GM19438 (cell line): ENCODE results near the gene PIEZO2.

ENCODE experiments used
- ATAC-seq: cut with Tn5 transposase; IDR thresholded peaks from one replicate; pipeline ENCODE4 v1.9.1; 2021; ENCODE audit warnings: low read depth; ENCODE audit not compliant: unreplicated experiment

The PIEZO2 gene

DNA sequence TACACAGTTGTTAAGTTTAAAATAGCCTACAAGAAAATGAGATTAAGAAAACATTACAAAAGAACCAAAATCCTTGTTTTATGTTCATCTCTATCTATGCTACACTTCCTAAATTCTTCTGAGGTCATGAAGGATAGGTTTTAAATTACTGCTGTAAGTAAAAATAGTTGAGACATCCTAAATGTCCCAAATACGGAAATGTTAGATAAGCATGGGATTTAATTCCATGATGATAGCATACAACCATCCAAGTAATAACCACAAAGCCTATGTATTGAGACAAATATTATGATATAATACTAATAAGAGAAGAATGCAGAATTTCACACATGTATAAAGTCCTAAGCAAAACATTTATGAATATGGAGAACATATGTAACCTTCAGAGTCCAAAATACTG is 34.1 kb downstream of the PIEZO2 start:
- no peak for ATAC-seq

DNA sequence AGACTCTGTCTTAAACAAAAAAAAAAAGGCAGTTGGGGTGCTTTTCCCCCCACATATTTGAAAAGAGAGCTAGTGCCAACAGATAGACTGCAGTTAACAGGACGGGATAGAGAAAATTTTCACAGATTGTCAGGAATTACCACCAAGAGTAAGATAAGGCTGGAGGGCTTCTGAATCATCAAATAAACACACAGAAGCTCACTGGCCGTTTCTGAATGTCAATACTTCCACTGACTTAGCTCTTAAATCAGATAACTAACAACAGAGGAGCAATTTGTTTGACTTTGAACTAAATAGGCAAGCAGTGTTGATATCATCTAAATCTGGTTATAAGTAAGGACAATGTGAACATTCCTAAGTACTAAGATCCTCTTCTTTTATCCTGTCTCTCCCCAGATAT is 34.7 kb downstream of the PIEZO2 start:
- ATAC-seq, result no peak

DNA sequence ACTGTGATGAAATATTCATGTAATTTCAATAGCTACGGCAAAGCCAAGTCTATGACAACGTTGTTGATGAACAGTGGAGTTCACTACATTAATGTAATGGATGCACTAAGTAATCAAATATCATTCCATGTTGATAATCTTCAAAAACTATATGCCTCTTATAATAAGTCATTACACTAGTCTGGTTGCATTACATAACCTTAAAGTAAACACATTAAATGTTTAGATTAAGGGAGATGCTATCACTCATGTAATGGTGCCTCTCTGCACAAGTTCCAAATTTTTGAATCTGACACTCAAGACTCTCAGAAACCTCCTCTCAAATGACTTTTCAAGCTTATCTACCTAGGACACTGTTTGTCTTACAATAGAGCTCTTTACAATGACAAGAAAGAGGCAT is 35.4 kb downstream of the PIEZO2 start:
- ATAC-seq, result no peak

DNA sequence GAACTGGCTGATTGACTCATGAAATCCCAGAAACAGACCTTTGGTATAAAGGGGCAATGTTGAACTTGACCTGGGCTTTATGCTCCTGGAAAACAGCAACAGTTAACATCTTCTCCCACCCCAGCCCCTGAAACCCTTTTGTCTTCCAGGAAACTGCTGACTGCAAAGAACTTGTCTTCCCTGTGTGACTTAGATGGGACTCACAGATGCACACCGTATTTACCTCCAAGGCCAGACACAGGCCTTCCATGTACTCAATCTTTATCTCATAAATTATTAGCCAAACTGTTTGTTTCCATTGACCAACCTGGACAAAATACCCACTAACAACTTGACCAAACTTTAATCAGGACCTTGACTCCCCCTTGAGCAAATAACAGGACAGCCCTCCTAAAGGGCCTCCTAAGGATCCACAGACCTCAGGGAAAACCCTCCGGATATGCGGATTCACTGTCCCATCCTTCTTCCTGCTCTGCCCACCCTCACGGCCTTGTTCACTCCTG is 36.3 kb downstream of the PIEZO2 start:
- no peak for ATAC-seq

DNA sequence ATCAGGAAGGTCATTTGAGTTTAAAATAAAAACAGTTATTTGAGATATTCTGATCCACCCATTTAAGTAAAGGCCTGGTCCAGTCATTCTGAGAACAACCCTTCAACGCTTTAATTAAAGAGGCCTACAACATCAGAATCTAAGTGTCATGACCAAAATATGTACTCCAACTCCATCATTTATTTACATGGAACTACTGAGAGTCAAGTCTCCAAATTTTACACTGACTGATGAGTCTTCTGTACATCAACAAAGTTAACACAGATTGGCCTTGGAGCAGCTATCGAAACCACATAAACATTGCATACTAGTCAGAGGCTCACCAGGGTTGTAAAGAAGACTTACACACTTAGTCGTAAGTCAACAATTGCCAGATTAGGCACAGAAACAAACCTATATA is 37.1 kb downstream of the PIEZO2 start:
- no peak for ATAC-seq

DNA sequence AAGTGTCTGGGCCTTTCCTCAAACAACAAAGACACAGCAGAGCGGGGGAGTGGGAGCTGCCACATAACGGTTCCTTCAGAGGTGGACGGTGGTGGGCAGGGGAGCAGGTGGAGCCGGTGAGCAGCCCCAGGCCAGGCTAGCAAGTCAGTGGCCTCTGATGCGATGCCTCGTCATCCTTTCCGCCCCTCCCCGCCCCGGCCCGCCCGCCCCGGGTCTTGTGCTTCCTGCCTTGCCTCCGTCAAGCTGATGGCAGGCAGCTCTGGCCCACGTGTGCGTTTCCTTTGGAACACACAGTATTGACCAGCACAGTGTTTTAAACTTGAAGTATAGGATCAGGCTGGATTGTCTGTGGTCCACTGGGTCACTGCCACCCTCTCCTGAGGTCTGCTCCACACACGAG is 38.9 kb downstream of the PIEZO2 start:
- no peak for ATAC-seq

DNA sequence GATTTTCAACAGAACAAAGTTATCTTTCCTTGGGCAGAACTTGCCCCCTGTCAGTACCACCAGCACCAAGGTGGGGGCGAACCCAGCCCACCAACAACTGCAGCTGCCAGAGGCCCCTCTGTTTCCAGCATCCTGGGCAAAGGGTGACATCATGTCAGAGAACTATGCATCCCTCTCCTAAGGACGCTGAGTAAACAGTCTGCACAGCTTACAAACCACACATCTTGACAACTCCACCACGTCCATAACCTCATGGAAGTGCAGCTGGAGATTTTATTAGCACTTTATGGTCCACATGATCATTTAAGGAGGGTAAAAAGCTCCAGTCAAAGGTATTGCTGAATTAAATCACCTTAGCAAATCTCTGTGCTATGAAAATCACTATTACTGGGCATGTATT is 40.4 kb downstream of the PIEZO2 start:
- ATAC-seq, result no peak

DNA sequence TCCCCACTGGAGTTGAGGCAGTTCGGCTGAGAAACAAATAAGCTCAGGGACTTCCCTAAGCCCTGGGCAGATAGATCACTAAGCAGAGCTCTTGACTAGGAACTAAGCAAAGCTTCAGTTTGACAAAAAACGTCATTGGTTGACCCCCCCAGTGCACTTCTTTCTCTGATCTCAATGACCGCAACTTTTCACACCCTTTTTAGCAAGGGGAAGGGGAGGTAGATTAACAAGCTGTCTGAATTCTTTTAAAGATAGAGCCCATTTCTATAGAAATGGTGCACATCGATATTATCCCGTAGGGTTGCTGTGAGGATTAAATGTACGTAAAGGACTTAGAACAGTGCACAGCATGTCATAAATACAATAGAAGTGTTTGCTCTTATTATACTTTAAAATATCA is 42.5 kb downstream of the PIEZO2 start:
- ATAC-seq, result no peak

DNA sequence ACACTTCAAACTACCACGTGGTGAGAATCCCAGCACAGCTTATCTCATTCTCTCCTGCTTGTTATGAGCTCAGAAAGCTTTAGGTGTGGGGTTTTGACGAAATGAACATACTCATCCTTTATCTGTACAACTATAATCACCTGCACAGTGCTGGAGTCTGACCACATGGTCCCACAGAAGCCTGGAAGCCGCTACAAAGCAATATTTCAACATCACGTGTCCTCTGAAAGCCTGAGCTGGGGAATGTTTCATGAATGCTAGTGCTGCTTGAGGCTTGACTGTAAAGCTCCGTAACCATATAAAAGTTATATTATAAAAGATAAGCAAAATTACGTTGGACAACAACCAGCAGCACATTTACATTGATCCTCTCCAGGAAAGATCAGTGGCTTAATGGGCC is 43.9 kb downstream of the PIEZO2 start:
- no peak for ATAC-seq

DNA sequence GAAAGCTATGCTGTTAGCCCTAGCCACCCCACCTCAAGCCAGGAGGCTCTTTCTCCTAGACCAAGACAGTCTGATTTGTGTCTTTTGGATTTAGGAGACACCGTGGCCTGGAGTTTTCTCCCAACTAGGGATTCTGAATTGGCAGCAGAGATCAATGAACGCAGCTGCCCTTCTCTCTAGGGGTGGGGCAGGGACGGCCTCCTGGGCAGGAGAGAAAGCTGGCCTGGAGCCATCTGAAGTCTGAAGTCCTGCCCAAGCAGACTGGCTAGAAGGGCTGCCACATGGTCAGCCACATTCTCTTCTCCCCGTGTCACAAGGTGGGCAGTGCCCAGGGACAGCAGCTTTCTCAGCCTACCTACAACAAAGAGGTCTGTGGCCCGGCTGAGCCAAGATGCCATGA is 45.1 kb downstream of the PIEZO2 start:
- ATAC-seq, result no peak

DNA sequence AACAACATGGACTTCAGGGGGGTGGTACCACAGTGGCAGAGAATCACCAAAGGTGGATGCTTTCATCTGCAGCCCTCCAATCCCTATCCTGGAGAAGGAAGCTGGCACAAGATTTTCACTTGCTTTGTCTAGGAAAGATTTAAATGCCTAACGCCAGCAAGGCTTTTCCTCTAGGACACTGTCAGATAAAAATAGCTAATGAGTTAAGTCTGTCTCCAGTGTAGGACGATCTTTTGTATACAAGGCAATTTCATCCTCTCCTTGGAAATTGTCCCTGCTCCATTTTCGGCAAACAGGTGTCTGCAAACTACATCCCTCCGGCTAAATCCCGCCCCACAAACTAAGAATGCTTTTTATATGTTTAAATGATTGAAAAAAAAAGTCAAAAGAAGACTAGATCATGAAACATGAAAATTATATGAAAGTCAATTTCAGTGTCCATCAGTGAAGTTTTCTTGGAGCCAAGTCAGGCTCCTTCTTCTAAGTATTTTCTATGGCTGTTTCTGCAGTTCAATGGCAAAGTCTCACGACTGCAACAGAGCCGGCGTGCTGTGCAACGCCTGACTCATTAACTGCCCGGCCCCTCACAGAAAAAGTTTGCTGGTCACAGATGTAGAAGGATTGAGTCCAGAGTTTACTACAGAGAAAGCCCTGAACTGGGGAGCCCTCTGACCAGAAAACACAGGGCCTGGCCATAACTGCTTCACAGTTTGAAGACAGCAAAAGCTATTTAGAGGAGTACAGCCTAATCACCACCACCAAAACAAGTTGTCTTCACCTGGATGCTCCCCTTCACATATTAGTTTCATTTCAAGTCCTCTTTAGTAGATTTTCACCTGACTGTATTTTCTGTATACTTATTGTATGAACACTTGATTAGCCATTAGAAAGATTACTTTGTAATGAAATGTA is 52.3 kb downstream of the PIEZO2 start:
- ATAC-seq, result no peak

DNA sequence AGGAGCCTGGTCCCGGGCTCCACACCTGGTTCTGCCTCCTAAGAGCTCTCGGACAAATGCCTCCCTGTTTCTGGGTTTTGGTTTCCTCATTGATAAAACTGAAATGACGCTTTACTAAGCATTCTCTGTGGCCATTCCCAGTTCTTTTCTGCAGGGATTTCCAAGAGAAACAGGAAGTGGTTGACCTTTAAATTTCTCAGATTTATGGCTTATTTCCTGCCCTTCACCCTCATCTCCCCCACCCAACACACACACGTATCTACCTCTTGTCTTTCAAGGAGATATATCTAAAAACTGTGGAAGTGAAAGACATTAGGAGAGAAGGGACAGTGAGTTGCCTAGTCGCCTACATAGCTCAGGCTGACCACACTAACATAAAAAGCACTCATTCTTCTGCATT is 53.0 kb downstream of the PIEZO2 start:
- ATAC-seq, result no peak

DNA sequence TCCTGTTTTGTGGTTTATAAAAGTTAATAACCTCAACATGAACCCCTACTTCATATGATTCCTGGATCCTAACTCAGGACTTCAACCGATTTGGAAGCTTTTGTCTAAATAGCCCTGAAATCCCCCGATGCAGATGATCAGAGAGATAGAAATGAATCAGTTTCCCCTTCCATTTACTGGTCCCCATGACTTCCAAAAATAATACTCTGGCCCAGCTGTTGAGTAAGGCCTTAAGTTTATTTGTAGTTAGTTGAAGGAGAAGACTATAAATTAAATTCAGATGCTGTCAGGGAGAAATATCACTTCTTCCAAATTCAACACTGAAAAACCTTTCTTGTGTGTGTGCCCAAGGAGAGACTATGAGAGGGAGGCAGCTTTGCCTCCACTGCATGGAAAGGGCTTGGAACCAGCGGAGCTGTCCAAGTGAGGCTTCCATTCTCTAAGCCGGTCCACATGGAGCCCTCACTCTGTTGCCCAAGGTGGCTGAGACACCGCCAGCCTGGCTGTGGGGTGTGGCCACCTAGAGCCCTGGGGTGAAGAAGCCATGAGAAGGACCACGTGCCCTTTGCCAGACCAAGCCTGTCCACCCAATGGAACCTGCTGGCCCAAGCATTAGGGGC is 53.6 kb downstream of the PIEZO2 start:
- ATAC-seq, result no peak

DNA sequence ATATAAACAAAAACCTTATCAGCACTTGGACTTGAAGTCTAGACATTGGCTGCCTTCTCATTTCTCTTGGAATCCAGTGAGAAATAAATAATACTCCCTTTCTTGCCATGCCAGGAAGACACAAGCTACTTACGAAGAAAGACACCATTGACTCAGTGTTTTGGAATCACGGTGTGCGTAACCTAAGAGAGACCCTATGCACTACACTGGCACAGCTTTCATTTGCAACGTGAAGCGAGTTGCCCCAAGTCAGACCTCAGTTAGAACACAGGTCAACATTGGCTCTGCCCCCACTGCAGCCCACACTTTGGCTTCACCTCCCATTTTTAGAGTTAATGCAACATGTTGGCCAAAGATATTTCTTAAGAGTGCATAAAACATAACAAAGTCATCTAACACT is 54.2 kb downstream of the PIEZO2 start:
- no peak for ATAC-seq

DNA sequence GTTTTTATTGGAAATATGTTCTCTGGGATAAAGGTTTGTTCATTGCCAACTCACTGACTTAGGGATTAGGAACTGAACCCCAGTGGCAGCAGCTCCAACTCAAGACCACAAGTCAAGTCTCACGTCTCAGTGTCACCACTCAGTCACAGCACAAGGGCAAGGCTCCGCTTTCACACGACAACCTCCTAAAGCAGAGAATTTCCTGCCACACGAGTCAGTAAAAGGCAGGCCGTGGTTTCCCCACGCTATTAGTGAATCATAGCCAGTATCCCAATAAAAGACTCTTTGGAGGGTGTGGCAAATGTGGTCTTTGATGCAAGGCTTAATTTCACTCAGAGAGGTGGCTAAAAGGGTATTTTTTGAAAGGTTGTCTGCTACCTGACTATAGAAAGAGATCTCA is 57.6 kb downstream of the PIEZO2 start:
- ATAC-seq, result no peak

DNA sequence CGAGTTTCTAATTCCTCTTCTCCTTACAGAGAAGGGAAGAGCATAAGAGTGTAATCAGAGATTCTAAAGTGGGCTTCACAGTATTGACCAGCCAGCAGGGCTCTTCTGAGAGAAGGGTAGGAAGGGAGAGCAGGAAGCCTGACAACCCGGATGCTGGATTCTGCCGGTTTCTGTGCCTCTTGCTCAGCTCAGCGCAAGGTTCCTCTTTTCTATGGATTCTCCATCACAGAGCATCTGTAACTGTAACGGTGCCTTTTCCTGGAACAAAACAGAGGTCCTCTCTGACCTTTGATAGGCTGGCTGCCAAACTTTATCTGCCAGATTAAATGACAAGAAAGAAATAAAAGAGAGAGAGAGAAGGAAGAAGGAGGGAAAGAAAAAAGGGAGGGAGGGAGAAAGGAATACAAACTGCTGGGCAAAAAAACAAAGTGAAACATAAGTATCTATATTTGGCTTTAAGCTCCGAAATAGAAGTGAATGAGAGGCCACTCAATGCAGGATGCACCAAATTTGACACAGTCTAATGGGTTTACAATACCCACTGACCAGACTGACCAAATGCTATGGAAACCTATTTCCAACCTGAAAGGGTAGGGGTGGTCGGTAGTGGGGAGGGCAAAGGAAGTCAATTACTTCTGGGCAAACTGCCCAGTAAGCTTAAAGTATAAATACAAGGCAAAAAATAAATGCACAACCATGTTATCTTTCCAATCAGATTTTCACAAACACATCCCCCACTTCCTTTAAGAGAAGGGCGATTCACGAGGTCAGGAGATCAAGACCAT is 59.2 kb downstream of the PIEZO2 start:
- ATAC-seq, result no peak

DNA sequence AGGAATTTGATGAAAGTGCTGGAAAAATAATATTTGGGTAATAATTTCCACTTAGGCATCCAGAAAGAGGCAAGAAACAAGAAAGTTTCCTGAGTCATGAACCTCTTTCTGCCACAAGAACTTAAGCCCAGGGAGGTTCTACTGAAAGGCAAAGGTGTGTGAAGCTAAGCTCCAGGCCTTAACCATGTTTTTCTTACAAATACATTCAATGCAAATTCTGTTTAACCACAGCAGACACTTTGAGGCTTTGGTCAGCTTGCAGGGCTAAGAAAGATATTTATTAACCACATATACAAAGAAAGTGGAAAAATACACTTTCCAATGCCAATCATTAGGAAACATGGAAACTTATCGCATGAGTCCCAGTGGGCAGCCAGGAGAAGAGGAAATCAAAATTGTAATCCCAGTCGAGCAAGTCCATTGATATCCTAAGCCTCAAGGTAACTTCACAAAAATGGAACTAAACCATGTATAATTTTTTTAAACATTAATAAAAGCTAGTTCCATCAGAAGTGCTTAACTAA is 68.3 kb downstream of the PIEZO2 start:
- no peak for ATAC-seq

DNA sequence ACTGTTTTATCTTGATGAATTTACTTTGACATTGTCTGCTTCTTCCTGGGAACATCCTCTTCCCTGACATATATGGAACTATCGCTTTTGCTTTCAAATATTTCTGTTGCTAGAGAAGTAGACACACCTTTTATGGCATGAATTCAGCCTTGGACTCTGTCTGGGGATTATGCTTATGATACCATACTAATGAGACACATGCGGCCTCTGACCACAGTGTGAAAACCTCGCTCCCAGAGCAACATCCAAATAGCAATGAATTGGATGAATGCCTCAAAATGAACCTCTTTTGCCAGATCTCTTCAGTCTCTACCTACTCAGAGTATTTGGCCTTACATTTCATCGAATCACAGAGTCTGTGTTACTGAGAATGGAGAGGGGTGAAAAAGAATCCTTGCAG is 70.9 kb downstream of the PIEZO2 start:
- no peak for ATAC-seq

DNA sequence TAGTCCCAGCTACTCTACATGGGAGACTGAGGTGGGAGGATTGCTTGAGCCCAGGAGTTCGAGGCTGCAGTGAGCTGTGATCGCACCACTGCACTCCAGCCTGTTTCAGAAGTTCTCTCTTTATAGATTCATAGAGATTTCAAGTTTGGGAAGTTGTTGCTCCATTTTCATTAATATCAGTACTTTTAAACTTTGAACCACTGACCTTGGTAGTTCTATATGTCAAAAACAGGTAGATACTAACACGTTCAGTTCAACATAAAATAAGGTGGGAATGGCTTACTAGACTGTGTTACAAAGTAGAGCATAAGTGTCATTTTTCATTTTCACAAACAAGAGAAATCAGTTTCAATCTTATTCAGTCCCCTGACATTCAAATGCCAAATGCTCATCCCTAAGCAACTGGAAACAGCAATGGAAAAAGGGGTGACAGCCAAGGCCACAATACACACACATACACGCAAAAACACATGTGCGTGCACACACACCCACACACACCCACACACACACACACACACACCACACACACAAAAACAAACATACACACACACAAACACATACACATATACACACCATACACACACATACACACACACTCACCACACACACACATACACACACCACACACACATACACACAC is 71.7 kb downstream of the PIEZO2 start:
- ATAC-seq, result no peak

DNA sequence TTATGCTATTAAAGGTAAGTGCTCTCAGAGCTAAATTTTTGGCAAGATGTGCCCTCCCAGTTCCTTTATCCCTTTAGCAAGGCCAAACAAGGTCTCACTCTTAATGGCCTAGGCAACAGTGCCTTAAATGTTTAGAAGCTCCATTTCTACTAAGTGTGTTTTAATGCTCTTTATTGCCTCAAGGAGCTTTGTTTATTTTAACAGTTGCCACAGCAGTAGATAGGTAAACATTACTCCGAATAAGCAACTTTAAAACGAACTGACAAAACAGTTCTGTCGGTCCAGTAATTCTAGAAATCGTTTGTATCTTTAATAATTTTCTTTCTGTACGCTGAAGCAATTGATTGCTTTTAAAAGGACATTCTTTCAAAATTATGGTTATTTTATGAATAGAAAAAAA is 74.5 kb downstream of the PIEZO2 start:
- no peak for ATAC-seq

DNA sequence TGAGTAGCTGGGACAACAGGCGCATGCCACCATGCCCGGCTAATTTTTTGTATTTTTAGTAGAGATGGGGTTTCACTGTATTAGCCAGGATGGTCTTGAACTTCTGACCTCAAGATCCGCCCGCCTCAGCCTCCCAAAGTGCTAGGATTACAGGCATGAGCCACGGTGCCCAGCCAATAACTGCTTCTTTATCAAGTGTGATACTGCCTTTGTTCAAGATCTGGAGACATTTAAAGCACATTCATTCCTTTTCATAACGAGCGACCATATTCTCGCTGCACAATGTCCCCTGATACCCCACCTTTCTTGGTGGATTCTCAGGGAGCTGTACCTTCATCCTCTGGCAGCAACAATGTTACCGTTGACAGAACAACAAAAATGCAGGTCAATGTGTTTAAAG is 75.4 kb downstream of the PIEZO2 start:
- no peak for ATAC-seq
